ENCODE measurements around the gene PINK1.
"Not testable (repeated sequence)": the region's sequence is repeated elsewhere in the genome, so short reads cannot be mapped to it uniquely, and the experiment has no call there.

Gene PINK1

DNA sequence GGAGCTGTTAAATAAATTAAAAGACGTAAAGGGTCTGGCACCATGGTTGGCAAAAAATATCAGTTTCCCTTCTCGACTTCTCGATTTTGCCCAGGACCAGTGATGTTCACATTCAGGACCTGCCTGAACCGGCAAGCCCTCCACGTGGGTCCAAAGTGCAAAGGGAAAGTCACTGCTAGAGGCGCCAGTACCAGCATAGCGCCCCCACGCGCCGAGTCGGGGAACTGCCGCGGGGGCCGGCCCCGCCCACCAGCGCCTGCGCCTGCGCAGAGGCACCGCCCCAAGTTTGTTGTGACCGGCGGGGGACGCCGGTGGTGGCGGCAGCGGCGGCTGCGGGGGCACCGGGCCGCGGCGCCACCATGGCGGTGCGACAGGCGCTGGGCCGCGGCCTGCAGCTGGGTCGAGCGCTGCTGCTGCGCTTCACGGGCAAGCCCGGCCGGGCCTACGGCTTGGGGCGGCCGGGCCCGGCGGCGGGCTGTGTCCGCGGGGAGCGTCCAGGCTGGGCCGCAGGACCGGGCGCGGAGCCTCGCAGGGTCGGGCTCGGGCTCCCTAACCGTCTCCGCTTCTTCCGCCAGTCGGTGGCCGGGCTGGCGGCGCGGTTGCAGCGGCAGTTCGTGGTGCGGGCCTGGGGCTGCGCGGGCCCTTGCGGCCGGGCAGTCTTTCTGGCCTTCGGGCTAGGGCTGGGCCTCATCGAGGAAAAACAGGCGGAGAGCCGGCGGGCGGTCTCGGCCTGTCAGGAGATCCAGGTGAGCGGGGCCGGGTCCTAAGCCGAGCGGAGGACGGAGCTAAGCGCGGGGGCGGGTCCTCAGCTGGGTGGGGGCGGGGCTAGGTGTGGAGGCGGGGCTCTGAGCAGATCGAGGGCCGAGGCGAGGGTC lies at the start of gene PINK1:
Gene PINK1, plus strand, starts transcription at position 269 of the 875 bp plus-strand sequence. Its CDS starts 91 bp downstream, at position 360.
- peak; percentile 79 for DNase-seq

DNA sequence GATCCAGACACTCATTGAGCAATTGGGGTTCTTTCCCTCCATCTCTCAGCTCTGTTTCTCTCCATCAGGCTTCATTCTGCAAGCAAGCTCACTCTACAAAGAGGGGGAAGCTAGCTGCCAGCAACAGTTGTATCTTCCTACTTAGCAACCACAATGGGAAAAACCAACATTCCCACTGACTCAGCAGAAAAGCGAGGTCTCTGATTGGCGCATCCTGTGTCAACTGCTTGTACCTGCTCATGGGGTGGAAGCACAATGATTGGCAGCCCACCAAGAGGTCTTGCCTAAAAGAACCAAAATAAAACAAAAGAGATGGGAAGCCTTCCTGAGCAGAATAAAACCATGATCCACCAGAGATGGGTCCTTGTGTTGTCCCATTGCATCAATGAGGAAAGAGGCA lies 48.4 kb upstream of the PINK1 start:
- no peak for DNase-seq

GRCh38 chr1:20586953-20587660 lies 46.2 kb upstream of the PINK1 start:
- DNase-seq: no peak

DNA sequence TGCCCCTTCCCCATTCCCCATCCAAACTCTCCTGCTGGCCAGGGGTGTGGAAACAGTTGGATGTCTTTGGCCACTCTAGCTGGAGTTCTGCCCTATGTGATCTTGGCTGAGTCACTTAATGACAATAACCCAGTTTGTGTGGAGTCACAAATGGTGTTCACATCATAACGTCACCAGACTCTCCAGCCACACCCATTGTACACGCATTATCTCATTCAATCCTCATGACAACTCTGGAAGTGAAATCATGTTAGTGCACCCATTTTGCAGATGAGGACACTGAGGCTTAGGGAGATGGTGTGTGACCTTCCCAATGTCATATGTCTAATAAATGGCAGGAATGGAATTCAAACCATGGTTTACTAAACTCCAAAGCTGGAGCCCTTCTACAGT lies 45.6 kb upstream of the PINK1 start:
- DNase-seq: no peak

DNA sequence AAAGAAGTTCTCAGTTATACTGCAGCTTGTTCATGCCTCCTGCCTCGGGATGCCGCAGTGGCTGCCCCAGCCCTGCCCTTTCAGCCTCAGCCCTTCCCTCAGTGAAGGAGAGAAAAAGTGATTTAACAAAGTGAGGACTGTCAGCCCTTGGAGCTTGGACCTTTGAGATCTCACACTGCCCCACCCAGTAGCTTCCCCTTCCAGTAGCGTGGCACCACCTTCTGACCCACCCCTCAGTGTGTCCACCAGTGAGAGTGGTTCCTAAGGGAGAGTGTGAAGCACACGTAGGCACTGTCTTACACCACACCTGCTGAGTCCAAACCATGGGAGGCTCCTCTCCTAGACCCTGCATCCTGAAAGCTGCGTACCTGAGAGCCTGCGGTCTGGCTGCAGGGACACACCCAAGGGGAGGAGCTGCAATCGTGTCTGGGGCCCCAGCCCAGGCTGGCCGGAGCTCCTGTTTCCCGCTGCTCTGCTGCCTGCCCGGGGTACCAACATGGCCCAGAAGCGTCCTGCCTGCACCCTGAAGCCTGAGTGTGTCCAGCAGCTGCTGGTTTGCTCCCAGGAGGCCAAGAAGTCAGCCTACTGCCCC lies 44.5 kb upstream of the PINK1 start, which contains the start of gene CDA:
Gene CDA, plus strand, starts transcription at position 464 of the 592 bp plus-strand sequence. Its CDS starts 33 bp downstream, at position 497.
- DNase-seq: no peak

GRCh38 chr1:20589331-20590278 lies 43.7 kb upstream of the PINK1 start:
- no peak for DNase-seq

DNA sequence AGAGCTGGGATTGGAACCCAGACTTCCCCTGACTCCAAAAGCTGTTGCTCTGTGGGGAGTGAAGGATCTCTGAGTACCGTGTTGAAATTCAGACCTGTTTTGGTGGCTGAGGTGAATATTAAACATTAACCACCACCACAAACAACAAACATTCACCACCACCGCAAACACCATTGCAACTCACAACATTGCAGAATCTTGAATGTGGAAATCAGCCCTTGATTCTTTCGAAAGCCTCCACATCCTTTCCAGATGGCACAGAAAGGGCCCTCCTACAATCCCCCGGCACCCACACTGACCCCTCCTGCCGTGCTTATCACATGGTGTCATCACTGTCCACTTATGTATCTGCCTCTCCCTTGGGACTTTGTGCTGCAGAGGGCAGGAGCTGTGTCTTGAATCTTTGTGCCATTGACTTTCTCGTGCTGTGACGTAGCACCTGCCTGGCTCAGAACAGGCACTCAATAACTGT lies 42.9 kb upstream of the PINK1 start:
- no peak for DNase-seq

DNA sequence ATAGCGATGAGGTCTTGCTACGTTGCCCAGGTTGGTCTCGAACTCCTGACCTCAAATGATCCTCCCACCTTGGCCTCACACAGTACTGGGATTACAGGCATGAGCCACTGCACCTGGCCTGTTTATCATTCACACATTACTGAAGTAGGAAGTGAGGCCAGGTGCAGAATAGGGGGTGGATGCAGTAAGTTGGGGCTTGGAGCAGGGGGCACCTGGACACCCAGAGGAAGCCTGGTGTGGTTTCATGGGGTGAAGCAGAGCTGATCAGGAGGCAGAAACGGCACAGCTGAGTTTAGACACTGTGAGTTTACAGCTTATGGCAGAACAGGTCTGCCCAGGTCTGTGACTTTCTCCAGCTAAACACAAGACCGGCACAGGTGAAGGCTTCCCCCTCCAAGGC lies 39.5 kb upstream of the PINK1 start:
- DNase-seq: no peak

DNA sequence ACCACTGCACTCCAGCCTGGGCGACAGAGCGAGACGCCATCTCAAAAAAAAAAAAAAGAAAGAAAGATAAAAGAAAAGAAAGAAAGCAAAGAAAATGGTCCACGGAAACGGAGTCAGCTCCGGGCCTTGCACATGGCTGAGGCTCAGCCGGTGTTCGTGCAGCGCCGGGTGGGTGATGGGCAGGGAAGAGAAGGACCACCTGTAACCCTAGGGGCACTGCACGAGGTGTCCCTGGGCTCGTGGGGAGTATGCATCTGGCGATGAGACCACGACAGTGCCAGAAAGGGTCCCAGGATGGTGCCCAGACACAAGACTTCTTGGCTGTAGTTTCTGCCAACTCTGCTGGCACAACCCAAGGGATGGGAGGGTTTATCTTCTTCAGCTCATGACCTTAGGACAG lies 38.5 kb upstream of the PINK1 start:
- DNase-seq: no peak

- DNase-seq: no peak
These were observed 37.2 kb upstream of the PINK1 start for GRCh38 chr1:20596106-20596505.

DNA sequence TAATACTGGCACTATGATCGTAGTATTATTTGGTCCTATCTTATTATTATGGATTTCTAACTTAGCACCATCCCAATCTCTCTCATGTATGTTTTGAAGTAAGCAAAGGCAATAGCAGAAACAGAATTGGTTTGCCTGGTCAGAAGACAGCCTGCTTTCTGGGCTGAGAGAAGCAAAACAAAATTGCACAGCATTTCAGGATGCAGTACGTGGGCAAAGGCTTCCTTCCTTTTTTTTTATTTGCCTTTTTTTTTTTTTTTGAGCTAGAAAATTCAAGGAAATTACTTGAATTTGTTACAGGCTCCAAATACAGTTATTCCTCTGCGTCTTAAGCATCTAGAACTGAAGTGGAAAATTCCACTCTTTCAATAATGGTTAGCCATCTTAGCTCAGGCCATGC lies 35.6 kb upstream of the PINK1 start:
- DNase-seq: no peak

GRCh38 chr1:20600156-20600555 lies 33.1 kb upstream of the PINK1 start:
- DNase-seq: no peak

GRCh38 chr1:20601129-20601825 lies 32.0 kb upstream of the PINK1 start:
- DNase-seq: no peak

DNA sequence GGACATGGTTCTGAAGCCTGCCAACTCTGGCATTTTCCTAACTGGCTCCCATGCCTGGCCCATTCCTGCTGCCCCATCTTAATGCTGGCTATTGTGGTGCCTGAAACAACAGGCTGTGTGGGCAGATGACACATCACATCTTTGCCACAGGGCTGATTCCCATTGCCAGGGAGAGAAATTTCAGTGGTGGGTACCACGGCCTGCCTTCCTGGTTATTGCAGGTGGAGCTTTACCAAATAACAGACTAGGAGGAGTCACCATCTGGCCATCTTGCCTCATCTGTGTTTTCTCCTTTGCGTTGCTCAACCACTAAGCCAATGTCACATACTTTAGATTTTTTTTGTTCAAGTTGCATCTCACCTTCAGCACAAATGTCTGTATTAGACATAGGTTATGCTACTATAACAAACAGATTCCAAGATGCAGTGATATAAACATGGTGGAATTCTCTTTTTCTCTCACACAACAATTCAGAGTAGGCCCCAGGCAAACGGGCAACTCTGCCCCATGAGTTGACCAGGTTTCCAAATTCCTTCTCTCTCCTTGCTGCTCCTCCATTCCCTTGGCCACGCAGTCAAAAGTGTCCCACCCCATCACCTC lies 30.3 kb upstream of the PINK1 start:
- no peak for DNase-seq

- DNase-seq: no peak
These were observed 29.5 kb upstream of the PINK1 start for GRCh38 chr1:20603504-20604464.

- DNase-seq: no peak
These were observed 28.6 kb upstream of the PINK1 start for GRCh38 chr1:20604678-20605077.

- not testable (repeated sequence) for DNase-seq
These were observed 26.3 kb upstream of the PINK1 start for GRCh38 chr1:20606801-20607570.

GRCh38 chr1:20609541-20609940 lies 23.7 kb upstream of the PINK1 start:
- DNase-seq: no peak

- no peak for DNase-seq
These were observed 22.3 kb upstream of the PINK1 start for GRCh38 chr1:20610970-20611369.

Data from COR-L47 (cell line).